OCI-LY3 (cell line): ENCODE measurements around the gene CEP250.

ENCODE experiments used
- H2AFZ ChIP-seq: fragments of 200-600, 300-600 bp; shearing (Covaris generic); 2 replicates; pipeline ENCODE4 v1.6.0; 2014; ENCODE audit warnings: antibody characterized with exemption, low read depth, low read length
- H3K27ac ChIP-seq: fragments of 200-600, 300-600 bp; sonication (generic); 2 replicates; pipeline ENCODE4 v1.5.1; 2014; ENCODE audit warnings: mild to moderate bottlenecking, low read length, moderate library complexity, mixed read lengths
- H3K27me3 ChIP-seq: fragments of 200-600, 300-600 bp; sonication (generic); 2 replicates; pipeline ENCODE4 v1.6.1; 2014; ENCODE audit warnings: low read depth, low read length, mixed read lengths
- H3K36me3 ChIP-seq: fragments of 200-600, 300-600 bp; sonication (generic); replicated peaks from 2 replicates; pipeline ENCODE3; 2014; ENCODE audit warnings: low read depth, low read length, mixed read lengths
- H3K4me1 ChIP-seq: fragments of 300-600, 200-600 bp; sonication (generic); 2 replicates; pipeline ENCODE4 v1.6.1; 2014; ENCODE audit warnings: low read length, mixed read lengths
- H3K4me2 ChIP-seq: fragments of 200-600, 300-600 bp; sonication (generic); 2 replicates; pipeline ENCODE4 v1.6.1; 2014; ENCODE audit warnings: low read length, mixed read lengths
- H3K4me3 ChIP-seq: fragments of 300-600, 200-600 bp; sonication (generic); 2 replicates; pipeline ENCODE4 v1.5.1; 2014; ENCODE audit warnings: antibody characterized with exemption, mild to moderate bottlenecking, low read length, moderate library complexity
- H3K79me2 ChIP-seq: fragments of 300-600, 200-600 bp; shearing (Covaris generic); 2 replicates; pipeline ENCODE4 v1.6.1; 2014; ENCODE audit warnings: mild to moderate bottlenecking, low read length, mixed read lengths
- H3K9ac ChIP-seq: fragments of 300-600, 200-600 bp; shearing (Covaris generic); 2 replicates; pipeline ENCODE4 v1.6.0; 2014; ENCODE audit warnings: mild to moderate bottlenecking, low read length, moderate library complexity
- H3K9me3 ChIP-seq: fragments of 200-600, 300-600 bp; shearing (Covaris generic); 2 replicates; pipeline ENCODE4 v1.6.1; 2014; ENCODE audit warnings: low read length, mixed read lengths; ENCODE audit not compliant: insufficient read depth
- H4K20me1 ChIP-seq: fragments of 200-600, 300-600 bp; sonication (generic); 2 replicates; pipeline ENCODE4 v1.6.1; 2016; ENCODE audit warnings: low read length, mixed read lengths; ENCODE audit not compliant: insufficient read depth
- EZH2phosphoT487 ChIP-seq: fragments of 200-600 bp; shearing (Covaris generic); IDR thresholded peaks from 2 replicates; pipeline ENCODE4 v1.6.1; 2018; ENCODE audit warnings: antibody characterized with exemption, mixed run types, low read depth
- TF ChIP-seq, protein P1 (sequence below): fragments of 200-600, 300-600 bp; sonication (generic); IDR thresholded peaks from 2 replicates; pipeline ENCODE4 v1.5.1; 2014; ENCODE audit warnings: antibody characterized with exemption, low read length, low read depth

Gene CEP250

DNA sequence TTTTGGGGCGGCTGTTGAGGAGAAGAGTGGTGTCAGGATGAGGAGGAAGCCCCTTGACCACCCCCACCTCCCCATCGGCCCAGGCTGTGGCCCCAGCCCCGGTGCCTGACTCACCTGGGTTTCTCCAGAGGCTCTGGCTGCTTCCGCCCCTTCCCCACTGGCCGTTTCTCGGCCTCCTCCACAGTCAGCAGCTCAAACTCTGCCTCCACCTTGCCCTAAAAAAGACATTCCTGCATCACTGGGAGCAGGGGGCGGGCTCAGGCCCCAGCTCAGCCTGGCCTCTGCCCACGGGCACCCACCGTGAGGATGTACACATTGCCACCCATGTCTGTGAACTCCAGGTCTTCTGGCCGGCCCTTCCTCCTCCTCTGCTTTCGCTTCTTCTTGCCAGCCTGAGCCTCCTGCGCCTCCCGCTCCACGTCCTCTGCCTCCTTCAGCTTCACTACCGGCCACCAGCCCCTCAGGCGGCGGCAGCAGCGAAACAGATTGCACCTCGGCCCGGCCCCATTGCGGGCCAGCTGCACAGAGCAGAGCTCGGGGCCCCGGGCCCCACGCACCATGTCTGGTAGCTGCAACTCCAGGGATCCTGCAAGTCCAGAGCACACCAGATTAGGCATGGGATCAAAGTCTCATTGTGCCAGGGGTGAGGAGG is 103.8 kb downstream of the CEP250 start:
- Histone ChIP-seq H3K27me3 (no peaks in the 10 kb centered on the region), H3K27ac (no peak overlapping the region), H3K9ac (no peak overlapping the region), H3K4me1 (no peaks in the 10 kb centered on the region), H3K4me3 (no peak overlapping the region), H4K20me1 (no peaks in the 10 kb centered on the region), H3K79me2 (no peaks in the 10 kb centered on the region), H3K36me3 (peaks cover 11% of the 10 kb centered on the region), H3K9me3 (no peaks in the 10 kb centered on the region), H2AFZ (no peak overlapping the region), H3K4me2 (no peak overlapping the region)
- TF ChIP-seq, protein P1, sequence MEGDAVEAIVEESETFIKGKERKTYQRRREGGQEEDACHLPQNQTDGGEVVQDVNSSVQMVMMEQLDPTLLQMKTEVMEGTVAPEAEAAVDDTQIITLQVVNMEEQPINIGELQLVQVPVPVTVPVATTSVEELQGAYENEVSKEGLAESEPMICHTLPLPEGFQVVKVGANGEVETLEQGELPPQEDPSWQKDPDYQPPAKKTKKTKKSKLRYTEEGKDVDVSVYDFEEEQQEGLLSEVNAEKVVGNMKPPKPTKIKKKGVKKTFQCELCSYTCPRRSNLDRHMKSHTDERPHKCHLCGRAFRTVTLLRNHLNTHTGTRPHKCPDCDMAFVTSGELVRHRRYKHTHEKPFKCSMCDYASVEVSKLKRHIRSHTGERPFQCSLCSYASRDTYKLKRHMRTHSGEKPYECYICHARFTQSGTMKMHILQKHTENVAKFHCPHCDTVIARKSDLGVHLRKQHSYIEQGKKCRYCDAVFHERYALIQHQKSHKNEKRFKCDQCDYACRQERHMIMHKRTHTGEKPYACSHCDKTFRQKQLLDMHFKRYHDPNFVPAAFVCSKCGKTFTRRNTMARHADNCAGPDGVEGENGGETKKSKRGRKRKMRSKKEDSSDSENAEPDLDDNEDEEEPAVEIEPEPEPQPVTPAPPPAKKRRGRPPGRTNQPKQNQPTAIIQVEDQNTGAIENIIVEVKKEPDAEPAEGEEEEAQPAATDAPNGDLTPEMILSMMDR: no peak
- no peak for TF ChIP-seq EZH2phosphoT487

DNA sequence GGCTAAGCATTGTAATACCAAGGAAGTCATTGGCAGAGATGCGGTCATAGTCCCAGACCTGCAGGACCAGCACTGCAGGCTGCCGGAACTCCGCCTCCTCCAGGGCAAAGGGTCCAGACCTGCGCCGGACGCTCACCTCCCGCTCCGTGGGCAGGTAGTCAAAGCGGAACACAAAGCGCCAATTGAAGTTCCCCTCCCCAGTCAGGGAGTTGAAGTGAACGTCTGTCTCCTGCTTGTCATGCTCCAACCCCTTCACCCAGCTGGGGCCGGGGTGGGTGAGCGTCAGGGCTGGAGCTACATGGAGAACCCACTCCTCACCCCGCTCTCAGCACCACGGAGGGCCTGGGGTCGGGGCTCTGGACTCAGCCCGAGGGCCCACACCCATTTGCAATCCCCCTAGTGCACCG is 104.7 kb downstream of the CEP250 start:
- H3K9me3 ChIP-seq: no peaks in the 10 kb centered on the region
- H2AFZ ChIP-seq: no peak overlapping the region
- H3K4me3 ChIP-seq: no peak overlapping the region
- H3K36me3 ChIP-seq: peaks cover 11% of the 10 kb centered on the region
- no peak overlapping the region for H3K27ac ChIP-seq
- H3K4me2 ChIP-seq: no peak overlapping the region
- no peaks in the 10 kb centered on the region for H3K27me3 ChIP-seq
- no peaks in the 10 kb centered on the region for H3K79me2 ChIP-seq
- TF ChIP-seq EZH2phosphoT487: no peak
- TF ChIP-seq, protein P1: no peak
- H3K9ac ChIP-seq: no peak overlapping the region
- H4K20me1 ChIP-seq: no peaks in the 10 kb centered on the region
- H3K4me1 ChIP-seq: no peaks in the 10 kb centered on the region

DNA sequence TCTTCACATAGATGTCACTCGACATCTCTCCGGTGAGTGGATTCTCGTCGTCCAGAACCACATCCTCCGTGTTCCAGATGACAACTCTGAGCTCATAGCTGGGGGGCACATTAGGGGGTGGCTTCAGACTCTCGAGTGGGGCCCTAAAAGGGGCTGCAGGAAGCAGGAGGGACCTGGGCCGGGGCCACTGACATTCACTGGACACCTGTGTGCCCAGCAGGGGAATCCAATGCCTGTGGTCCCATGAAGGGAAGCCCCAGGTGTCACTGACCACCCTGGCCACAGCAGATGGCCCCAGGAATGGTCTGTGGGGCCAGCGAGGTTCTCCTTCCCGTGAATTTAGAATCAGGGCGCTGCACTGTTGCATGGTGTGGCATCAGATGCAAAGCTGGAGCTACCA is 105.1 kb downstream of the CEP250 start:
- Histone ChIP-seq H4K20me1 (no peaks in the 10 kb centered on the region), H3K27me3 (no peaks in the 10 kb centered on the region), H3K4me2 (no peak overlapping the region), H2AFZ (no peak overlapping the region), H3K9ac (no peak overlapping the region), H3K36me3 (peaks cover 11% of the 10 kb centered on the region), H3K4me1 (no peaks in the 10 kb centered on the region), H3K79me2 (no peaks in the 10 kb centered on the region), H3K27ac (no peak overlapping the region), H3K9me3 (no peaks in the 10 kb centered on the region), H3K4me3 (no peak overlapping the region)
- TF ChIP-seq, protein P1: no peak
- TF ChIP-seq EZH2phosphoT487: no peak

DNA sequence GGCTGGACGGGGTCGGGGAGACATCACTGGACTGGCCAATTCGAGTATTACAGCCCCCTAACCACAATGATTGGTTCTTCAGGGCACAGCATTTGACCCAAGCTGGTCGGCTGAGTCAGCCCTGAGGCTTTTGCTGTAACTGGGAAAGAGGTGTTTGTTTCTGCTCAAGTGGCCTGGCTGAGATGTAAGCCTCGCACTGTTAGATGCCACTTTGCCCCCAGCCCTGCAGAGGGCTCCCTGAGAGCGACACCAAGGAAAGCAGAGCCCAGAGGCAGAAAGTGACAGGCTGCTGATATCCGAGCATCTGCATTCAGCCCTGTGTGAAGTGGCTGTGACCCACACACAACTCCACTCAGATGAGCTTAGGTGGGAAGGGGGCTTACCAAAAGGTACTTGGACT is 105.9 kb downstream of the CEP250 start:
- H2AFZ ChIP-seq: no peak overlapping the region
- peaks cover 11% of the 10 kb centered on the region for H3K36me3 ChIP-seq
- H3K4me2 ChIP-seq: no peak overlapping the region
- H3K9ac ChIP-seq: no peak overlapping the region
- no peaks in the 10 kb centered on the region for H3K79me2 ChIP-seq
- H3K27me3 ChIP-seq: peaks cover 5% of the 10 kb centered on the region; the same call in 1 of the 2 replicates
- H4K20me1 ChIP-seq: no peaks in the 10 kb centered on the region
- no peak overlapping the region for H3K4me3 ChIP-seq
- TF ChIP-seq, protein P1: peak; percentile 67
- TF ChIP-seq EZH2phosphoT487: no peak
- H3K27ac ChIP-seq: no peak overlapping the region
- H3K4me1 ChIP-seq: no peaks in the 10 kb centered on the region
- H3K9me3 ChIP-seq: no peaks in the 10 kb centered on the region
